Measurements from ENCODE around the gene STK36. TPM values are rescaled to one million over a fixed set of nuclear protein-coding genes. Genes with fewer than 3 reads are reported as not detected.

Gene STK36
- polyA plus RNA-seq, 4 donors = 61.1 to 84.7 (median 70.0) TPM

- no peak for DNase-seq (ENCODE audit: low read depth in 4 of 4, low spot score in 3 of 4)
These were observed 73.9 kb downstream of the STK36 start for GRCh38 chr2:218745559-218746469.

GRCh38 chr2:218746470-218746795 is 74.5 kb downstream of the STK36 start:
- no peak for DNase-seq (ENCODE audit: low read depth in 4 of 4, low spot score in 3 of 4)

- DNase-seq (ENCODE audit: low read depth in 4 of 4, low spot score in 3 of 4) = no peak
These were observed 75.1 kb downstream of the STK36 start for GRCh38 chr2:218746960-218747359.

GRCh38 chr2:218748741-218749441 is 77.0 kb downstream of the STK36 start:
- DNase-seq (ENCODE audit: low read depth in 4 of 4, low spot score in 3 of 4) = no peak

Other genes starting within 250 kb of the STK36 start
- 10 to 100 TPM; 14.7 to 18.8 (median 16.0) TPM for gene USP37, start 103.7 kb upstream of the STK36 start, polyA plus RNA-seq (ENCODE audit: insufficient read length in 4 of 4)
- 10 to 100 TPM; 45.8 to 60.2 (median 50.6) TPM for gene CNOT9, start 103.2 kb upstream of the STK36 start, polyA plus RNA-seq (ENCODE audit: insufficient read length in 4 of 4)
- gene PLCD4, start 64.2 kb upstream of the STK36 start, polyA plus RNA-seq (ENCODE audit: insufficient read length in 4 of 4) = 1 to 10 TPM; 6.2 to 9.0 (median 7.5) TPM
- 10 to 100 TPM; 16.0 to 19.5 (median 17.7) TPM for gene ZNF142, start 12.5 kb upstream of the STK36 start, polyA plus RNA-seq (ENCODE audit: insufficient read length in 4 of 4)
- 10 to 100 TPM; 44.2 to 58.4 (median 51.1) TPM for gene BCS1L, start 12.4 kb upstream of the STK36 start, polyA plus RNA-seq (ENCODE audit: insufficient read length in 4 of 4)
- 10 to 100 TPM; 46.4 to 51.7 (median 48.3) TPM for gene RNF25, start 84 bp upstream of the STK36 start, polyA plus RNA-seq (ENCODE audit: insufficient read length in 4 of 4)
- gene TTLL4, start 38.7 kb downstream of the STK36 start, polyA plus RNA-seq (ENCODE audit: insufficient read length in 4 of 4) = 10 to 100 TPM; 29.6 to 32.7 (median 30.7) TPM
- gene CYP27A1, start 110.1 kb downstream of the STK36 start, polyA plus RNA-seq (ENCODE audit: insufficient read length in 4 of 4) = 10 to 100 TPM; 44.3 to 57.6 (median 50.7) TPM
- gene PRKAG3, start 159.7 kb downstream of the STK36 start, polyA plus RNA-seq (ENCODE audit: insufficient read length in 4 of 4) = under 1 TPM in 1 of 4 donors, not detected in 3; 0.05 TPM
- under 1 TPM; 0.10 to 0.44 (median 0.27) TPM for gene WNT6, start 187.7 kb downstream of the STK36 start, polyA plus RNA-seq (ENCODE audit: insufficient read length in 4 of 4)
- 1 to 10 TPM in 2 of 4 donors, under 1 TPM in 2; 0.60 to 1.4 (median 1.1) TPM for gene WNT10A, start 208.8 kb downstream of the STK36 start, polyA plus RNA-seq (ENCODE audit: insufficient read length in 4 of 4)